Fibroblast of lung (primary cell): Measurements from ENCODE around the gene PPP1R3F. TPM values are rescaled to one million over a fixed set of nuclear protein-coding genes. Genes with fewer than 3 reads are reported as not detected.

ENCODE experiments used
- DNase-seq, 2 donors: peaks; one replicate each; pipeline versions ENCODE4 v3.0.0 to v3.0.0-alpha.2; 2010; ENCODE audit warnings: low read depth in 2 of 2
- H2AFZ ChIP-seq: 2 replicates; pipeline ENCODE4 v1.5.1; 2012; ENCODE audit warnings: low read length, control low read depth, inconsistent platforms
- H3K27ac ChIP-seq: 2 replicates; pipeline ENCODE4 v1.5.1; 2011; ENCODE audit warnings: low read length, control low read depth; ENCODE audit not compliant: insufficient read depth
- H3K27me3 ChIP-seq: 2 replicates; pipeline ENCODE4 v1.5.1; 2011; ENCODE audit warnings: mild to moderate bottlenecking, low read length; ENCODE audit not compliant: control insufficient read depth, insufficient read depth
- H3K36me3 ChIP-seq: 2 replicates; pipeline ENCODE4 v1.5.1; 2011; ENCODE audit warnings: low read length; ENCODE audit not compliant: control insufficient read depth, insufficient read depth
- H3K4me1 ChIP-seq: 2 replicates; pipeline ENCODE4 v1.5.1; 2011; ENCODE audit warnings: low read length; ENCODE audit not compliant: control insufficient read depth, insufficient read depth; ENCODE audit errors: extremely low read depth
- H3K4me2 ChIP-seq: 2 replicates; pipeline ENCODE4 v1.5.1; 2011; ENCODE audit warnings: low read length, control low read depth; ENCODE audit not compliant: insufficient read depth; ENCODE audit errors: extremely low read depth
- H3K4me3 ChIP-seq, 4 experiments: fragments of 200-600 bp in 1 of 4; sonication (generic) in 1 of 4; replicated peaks in 1 of 4; 2 replicates each; pipeline ENCODE4 v1.5.1; 2011 to 2016; ENCODE audit warnings: low read length in 4 of 4, low read depth in 3 of 4, mild to moderate bottlenecking in 3 of 4, control low read depth in 2 of 4, inconsistent platforms in 1 of 4, mixed read lengths in 1 of 4; ENCODE audit not compliant: insufficient read depth in 1 of 4; ENCODE audit errors: control extremely low read depth in 1 of 4
- H3K79me2 ChIP-seq: 2 replicates; pipeline ENCODE4 v1.5.1; 2012; ENCODE audit warnings: mild to moderate bottlenecking, low read length, inconsistent platforms; ENCODE audit not compliant: control insufficient read depth, insufficient read depth
- H3K9ac ChIP-seq: 2 replicates; pipeline ENCODE4 v1.5.1; 2011; ENCODE audit warnings: mild to moderate bottlenecking, low read length, control low read depth; ENCODE audit not compliant: insufficient read depth
- H3K9me3 ChIP-seq: 2 replicates; pipeline ENCODE4 v1.5.1; 2012; ENCODE audit warnings: low read depth, low read length; ENCODE audit not compliant: control insufficient read depth, insufficient read depth
- H4K20me1 ChIP-seq: 2 replicates; pipeline ENCODE4 v1.5.1; 2011; ENCODE audit warnings: low read length; ENCODE audit not compliant: control insufficient read depth, insufficient read depth; ENCODE audit errors: extremely low read depth
- CTCF ChIP-seq, 2 donors: IDR thresholded peaks in 1 of 2; conservative IDR thresholded peaks in 1 of 2; 1 replicate in 1 of 2; 2 replicates in 1 of 2; pipeline ENCODE4 v1.5.1; 2011 to 2012; ENCODE audit warnings: low read length in 2 of 2, control low read depth in 1 of 2, inconsistent platforms in 1 of 2, low read depth in 1 of 2, mild to moderate bottlenecking in 1 of 2
- EZH2 ChIP-seq: IDR thresholded peaks from 2 replicates; pipeline ENCODE4 v1.5.1; 2012; ENCODE audit warnings: low read length, control low read depth, mild to moderate bottlenecking; ENCODE audit errors: missing control alignments
- polyA plus RNA-seq, 2 donors: library from polyadenylated mRNA; depleted of rRNA in 1 of 2; stranded (reverse) in 1 of 2; unstranded in 1 of 2; fragments of >200 nt; gene quantifications; 2 replicates each; pipeline ENCODE4 v1.2.1, GENCODE V29; 2011 to 2012; ENCODE audit warnings: missing spikeins in 1 of 2
- total RNA-seq: library from RNA; depleted of rRNA; stranded (reverse); fragments of >200 nt; gene quantifications from 2 replicates; pipeline ENCODE4 v1.2.1, GENCODE V29; 2014

PPP1R3F gene
- total and polyA plus RNA-seq, 2 donors (not counting 1 experiment from before 2014, with no cell fraction given): 0.93 to 6.8 TPM

GRCh38 chrX:49282647-49283011, 13.0 kb downstream of the PPP1R3F start:
- no peaks in the 10 kb centered on the region for H3K27me3 ChIP-seq
- H2AFZ ChIP-seq: peak overlapping the region; percentile 59
- H3K36me3 ChIP-seq: no peaks in the 10 kb centered on the region
- H3K9ac ChIP-seq: no peak overlapping the region
- peak; percentile 21 to 52 for DNase-seq
- no peak overlapping the region for H3K4me2 ChIP-seq
- no peaks in the 10 kb centered on the region for H3K9me3 ChIP-seq
- no peak overlapping the region for H3K4me3 ChIP-seq
- H3K4me1 ChIP-seq: no peaks in the 10 kb centered on the region
- no peaks in the 10 kb centered on the region for H4K20me1 ChIP-seq
- H3K79me2 ChIP-seq: no peaks in the 10 kb centered on the region
- TF ChIP-seq EZH2: no peak
- TF ChIP-seq CTCF (conservative IDR thresholded peaks at IDR 0.05 in 1 of 2, IDR thresholded peaks at IDR 0.05 in 1 of 2; ENCODE audit: low read depth in 1 of 2, low read length in 2 of 2): peak in 1 of 2 donors; percentile 45
- H3K27ac ChIP-seq: no peak overlapping the region

GRCh38 chrX:49284212-49284611, 14.6 kb downstream of the PPP1R3F start:
- Histone ChIP-seq H3K27ac (no peak overlapping the region), H3K4me3 (no peak overlapping the region), H3K36me3 (no peaks in the 10 kb centered on the region), H3K9ac (no peak overlapping the region), H3K9me3 (no peaks in the 10 kb centered on the region), H3K79me2 (no peaks in the 10 kb centered on the region), H2AFZ (no peak overlapping the region), H3K4me2 (no peak overlapping the region), H3K4me1 (no peaks in the 10 kb centered on the region), H4K20me1 (no peaks in the 10 kb centered on the region), H3K27me3 (no peaks in the 10 kb centered on the region)
- DNase-seq: no peak
- TF ChIP-seq EZH2 (no peak), CTCF (conservative IDR thresholded peaks at IDR 0.05 in 1 of 2, IDR thresholded peaks at IDR 0.05 in 1 of 2; ENCODE audit: low read depth in 1 of 2, low read length in 2 of 2) (no peak)

GRCh38 chrX:49286136-49286535, 16.5 kb downstream of the PPP1R3F start:
- Histone ChIP-seq H3K4me3 (no peak overlapping the region), H4K20me1 (no peaks in the 10 kb centered on the region), H3K9ac (no peak overlapping the region), H3K4me2 (no peak overlapping the region), H3K9me3 (no peaks in the 10 kb centered on the region), H3K4me1 (no peaks in the 10 kb centered on the region), H3K27me3 (no peaks in the 10 kb centered on the region), H2AFZ (no peak overlapping the region), H3K27ac (no peak overlapping the region), H3K79me2 (no peaks in the 10 kb centered on the region), H3K36me3 (no peaks in the 10 kb centered on the region)
- TF ChIP-seq CTCF (conservative IDR thresholded peaks at IDR 0.05 in 1 of 2, IDR thresholded peaks at IDR 0.05 in 1 of 2; ENCODE audit: low read depth in 1 of 2, low read length in 2 of 2) (no peak), EZH2 (no peak)
- DNase-seq: no peak
